Left lung (tissue), 10 donors: Measurements from ENCODE around the gene IRF2BPL. TPM values are rescaled to one million over a fixed set of nuclear protein-coding genes. Genes with fewer than 3 reads are reported as not detected.

Source experiments
- ATAC-seq: fragments of 200-7000 bp; cut with Tn5 transposase; one replicate; pipeline ENCODE4 v1.9.1; 2020; ENCODE audit warnings: moderate library complexity
- DNase-seq, 4 donors: peaks; one replicate each; pipeline ENCODE4 v3.0.0-alpha.2; 2013 to 2020
- H3K27ac ChIP-seq, 2 donors: fragments of 200-600 bp; sonication (generic) in 1 of 2; one replicate each; pipeline versions ENCODE4 v1.5.0 to v1.8.0; 2020 to 2021
- H3K27me3 ChIP-seq, 2 donors: fragments of 200-600 bp; sonication (generic) in 1 of 2; one replicate each; pipeline versions ENCODE4 v1.5.0 to v1.8.0; 2020 to 2021
- H3K36me3 ChIP-seq, 2 donors: fragments of 200-600 bp; sonication (generic) in 1 of 2; one replicate each; pipeline versions ENCODE4 v1.5.0 to v1.8.0; 2020 to 2021
- H3K4me1 ChIP-seq, 2 donors: fragments of 200-600 bp; one replicate each; pipeline ENCODE4 v1.8.0; 2021
- H3K4me3 ChIP-seq, 2 donors: fragments of 200-600 bp; sonication (generic) in 1 of 2; one replicate each; pipeline versions ENCODE4 v1.5.0 to v1.8.0; 2020 to 2021; ENCODE audit warnings: mild to moderate bottlenecking in 1 of 2
- H3K9me3 ChIP-seq, 2 donors: fragments of 200-600 bp; sonication (generic) in 1 of 2; one replicate each; pipeline versions ENCODE4 v1.5.0 to v1.8.0; 2020 to 2021
- CTCF ChIP-seq, 2 donors: fragments of 200-600 bp; sonication (generic) in 1 of 2; IDR thresholded peaks; one replicate each; pipeline versions ENCODE4 v1.5.0 to v1.8.0; 2021; ENCODE audit warnings: antibody characterized with exemption in 2 of 2
- intact Hi-C, 2 donors: fragments of 100-400 bp; cut with DNase I; formaldehyde crosslinking; loops; one replicate each; pipeline versions ENCODE4 v1.11.2 to v1.14.2; 2022
- polyA plus RNA-seq, 6 donors: library from polyadenylated mRNA; unstranded; fragments of 120-200 nt; gene quantifications; one replicate each; pipeline ENCODE4 v1.2.1, GENCODE V29; 2013; ENCODE audit not compliant: insufficient read length in 6 of 6
- total RNA-seq, 2 donors: library from RNA; stranded (reverse); fragmentation: NEBNext Ultra II Directional; extraction: Animal tissue kit (Norgen Biotek cat#: 25700); gene quantifications; one replicate each; pipeline ENCODE4 v1.2.1, GENCODE V29; 2021
- donor health status: DM: no; HTN: yes; CAD: no.
- donor health status: DM: no; HTN: no; CAD: no.

IRF2BPL gene
- total and polyA plus RNA-seq, 8 donors: 22.8 to 50.0 (median 44.3) TPM

- H3K4me3 ChIP-seq: no peak overlapping the region
- H3K4me1 ChIP-seq: peaks cover 5 to 32% of the 10 kb centered on the region in 2 donors
- no peak for ATAC-seq
- no peak for DNase-seq
- peaks cover 0 to 8% of the 10 kb centered on the region in 2 donors for H3K9me3 ChIP-seq
- no peaks in the 10 kb centered on the region for H3K27me3 ChIP-seq
- intact Hi-C loops: no loop called here
- H3K36me3 ChIP-seq: no peaks in the 10 kb centered on the region
- TF ChIP-seq CTCF (IDR thresholded peaks at IDR 0.05): no peak
- H3K27ac ChIP-seq: no peak overlapping the region
Observed at GRCh38 chr14:77055981-77056380, 27.5 kb upstream of the IRF2BPL start.

GRCh38 chr14:77055306-77055705 is 26.8 kb upstream of the IRF2BPL start:
- ATAC-seq (no peak), DNase-seq (no peak)
- H3K27me3 ChIP-seq: no peaks in the 10 kb centered on the region
- no peak overlapping the region for H3K4me3 ChIP-seq
- peaks cover 0 to 8% of the 10 kb centered on the region in 2 donors for H3K9me3 ChIP-seq
- H3K27ac ChIP-seq: no peak overlapping the region
- peaks cover 10 to 39% of the 10 kb centered on the region in 2 donors for H3K4me1 ChIP-seq
- no peaks in the 10 kb centered on the region for H3K36me3 ChIP-seq
- TF ChIP-seq CTCF (IDR thresholded peaks at IDR 0.05): no peak
- intact Hi-C loops: no loop called here

GRCh38 chr14:77053046-77053841 is 24.7 kb upstream of the IRF2BPL start:
- peak; percentile 88 to 90 for TF ChIP-seq CTCF (IDR thresholded peaks at IDR 0.05)
- ATAC-seq: peak; percentile 77
- H3K27me3 ChIP-seq: no peaks in the 10 kb centered on the region
- intact Hi-C loops: loop anchor here in 1 of 2 donors (5.0 kb wide), 1 partner anchor 136 kb away; no protein-coding TSS in a partner anchor
- H3K4me3 ChIP-seq: no peak overlapping the region
- H3K4me1 ChIP-seq: peaks cover 10 to 44% of the 10 kb centered on the region in 2 donors
- H3K9me3 ChIP-seq: peaks cover 0 to 8% of the 10 kb centered on the region in 2 donors
- peak overlapping the region in 1 of 2 donors; percentile 38 for H3K27ac ChIP-seq
- no peaks in the 10 kb centered on the region for H3K36me3 ChIP-seq
- DNase-seq: peak in 3 of 4 donors; percentile 68 to 91 (median 84)

- Histone ChIP-seq H3K4me1 (peaks cover 10 to 51% of the 10 kb centered on the region in 2 donors), H3K27ac (peak overlapping the region in 1 of 2 donors; percentile 76), H3K9me3 (peaks cover 0 to 8% of the 10 kb centered on the region in 2 donors), H3K4me3 (no peak overlapping the region), H3K27me3 (no peaks in the 10 kb centered on the region), H3K36me3 (no peaks in the 10 kb centered on the region)
- TF ChIP-seq CTCF (IDR thresholded peaks at IDR 0.05): no peak
- intact Hi-C loops: loop anchor here in 1 of 2 donors (5.0 kb wide), 1 partner anchor 135 kb away; no protein-coding TSS in a partner anchor
- ATAC-seq: peak; percentile 48
- DNase-seq: no peak
Observed at GRCh38 chr14:77052281-77053044, 24.0 kb upstream of the IRF2BPL start.

GRCh38 chr14:77051116-77051515 is 22.6 kb upstream of the IRF2BPL start:
- intact Hi-C loops: loop anchor here in 1 of 2 donors (5.0 kb wide), 1 partner anchor 134 kb away; no protein-coding TSS in a partner anchor

More at GRCh38 chr14:77051116-77051515, 22.6 kb upstream of the IRF2BPL start:
- ATAC-seq: peak; percentile 71
- H3K4me1 ChIP-seq: peaks cover 12 to 65% of the 10 kb centered on the region in 2 donors
- H3K9me3 ChIP-seq: peaks cover 0 to 5% of the 10 kb centered on the region in 2 donors
- TF ChIP-seq CTCF (IDR thresholded peaks at IDR 0.05): no peak
- H3K27ac ChIP-seq: peak overlapping the region; percentile 72 to 76
- no peaks in the 10 kb centered on the region for H3K36me3 ChIP-seq
- H3K27me3 ChIP-seq: no peaks in the 10 kb centered on the region
- DNase-seq: peak in 2 of 4 donors; percentile 81 to 86
- H3K4me3 ChIP-seq: no peak overlapping the region
